Measurements from ENCODE around the gene TBX6. TPM values are rescaled to one million over a fixed set of nuclear protein-coding genes. Genes with fewer than 3 reads are reported as not detected.
"Not testable (repeated sequence)": the region's sequence is repeated elsewhere in the genome, so short reads cannot be mapped to it uniquely, and the experiment has no call there.

Gene TBX6
- total RNA-seq, 1 donor: 0.09 TPM

GRCh38 chr16:30041841-30042240, 49.9 kb downstream of the TBX6 start:
- DNase-seq (ENCODE audit: low read depth): peak; percentile 72
- no peak overlapping the region for H3K4me3 ChIP-seq (ENCODE audit: low read depth, low read length)
- TF ChIP-seq CTCF (IDR thresholded peaks at IDR 0.05; ENCODE audit: insufficient read depth, low read length): peak; percentile 31

- DNase-seq (ENCODE audit: low read depth); H3K4me3 ChIP-seq (ENCODE audit: low read depth, low read length): not testable (repeated sequence)
These were observed 51.0 kb downstream of the TBX6 start for GRCh38 chr16:30040690-30041089.

DNA sequence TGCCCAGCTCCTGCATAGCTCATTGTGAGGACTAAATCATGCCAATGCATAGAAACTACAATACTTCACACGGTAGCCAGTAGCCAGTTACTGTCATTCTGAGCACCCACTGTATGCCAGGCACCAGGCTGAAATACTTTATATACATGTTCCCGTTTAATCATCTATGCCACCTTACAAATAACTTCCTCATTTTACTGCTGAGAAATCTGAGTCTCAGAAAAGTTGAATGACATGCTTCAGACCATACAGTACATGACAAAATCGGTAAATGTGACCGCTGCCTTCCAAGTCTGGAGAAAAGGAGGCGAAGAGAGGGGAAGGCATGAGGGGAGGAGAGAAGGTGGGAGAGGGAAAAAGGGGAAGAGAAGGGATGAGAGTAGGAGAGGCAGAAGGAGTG, 51.5 kb downstream of the TBX6 start:
- TF ChIP-seq CTCF (IDR thresholded peaks at IDR 0.05; ENCODE audit: insufficient read depth, low read length): no peak
- DNase-seq (ENCODE audit: low read depth): no peak

More for the DNA sequence above, 51.5 kb downstream of the TBX6 start:
- no peak overlapping the region for H3K4me3 ChIP-seq (ENCODE audit: low read depth, low read length)

Other genes starting within 250 kb of the TBX6 start
- 66.2 and 79.2 TPM in 2 replicates for gene CDIPT, start 228.7 kb downstream of the TBX6 start, total RNA-seq (ENCODE audit: low replicate concordance)
- 1.4 and 12.3 TPM in 2 replicates for gene SEZ6L2, start 192.4 kb downstream of the TBX6 start, total RNA-seq (ENCODE audit: low replicate concordance)
- 0.98 and 1.5 TPM in 2 replicates for gene ASPHD1, start 191.4 kb downstream of the TBX6 start, total RNA-seq (ENCODE audit: low replicate concordance)
- gene KCTD13, start 165.7 kb downstream of the TBX6 start, total RNA-seq (ENCODE audit: low replicate concordance): 12.5 and 41.9 TPM in 2 replicates
- 57.3 and 68.0 TPM in 2 replicates for gene TMEM219, start 129.8 kb downstream of the TBX6 start, total RNA-seq (ENCODE audit: low replicate concordance)
- 44.6 and 57.2 TPM in 2 replicates for gene TAOK2, start 118.1 kb downstream of the TBX6 start, total RNA-seq (ENCODE audit: low replicate concordance)
- gene HIRIP3, start 96.3 kb downstream of the TBX6 start, total RNA-seq (ENCODE audit: low replicate concordance): 13.6 and 14.4 TPM in 2 replicates
- 6.5 and 36.5 TPM in 2 replicates for gene INO80E, start 95.7 kb downstream of the TBX6 start, total RNA-seq (ENCODE audit: low replicate concordance)
- gene DOC2A, start 80.9 kb downstream of the TBX6 start, total RNA-seq (ENCODE audit: low replicate concordance): not detected in 2 replicates
- gene C16orf92, start 68.7 kb downstream of the TBX6 start, total RNA-seq (ENCODE audit: low replicate concordance): not detected in 2 replicates
- gene TLCD3B, start 60.7 kb downstream of the TBX6 start, total RNA-seq (ENCODE audit: low replicate concordance): 0.18 TPM in 1 of 2 replicates, not detected in the other
- gene ALDOA, start 26.2 kb downstream of the TBX6 start, total RNA-seq (ENCODE audit: low replicate concordance): 522 and 792 TPM in 2 replicates
- 70.8 and 154 TPM in 2 replicates for gene PPP4C, start 15.9 kb downstream of the TBX6 start, total RNA-seq (ENCODE audit: low replicate concordance)
- 15.8 and 19.8 TPM in 2 replicates for gene YPEL3, start 4.3 kb upstream of the TBX6 start, total RNA-seq (ENCODE audit: low replicate concordance)
- gene GDPD3, start 21.6 kb upstream of the TBX6 start, total RNA-seq (ENCODE audit: low replicate concordance): 1.5 TPM in 2 replicates
- gene MAPK3, start 31.3 kb upstream of the TBX6 start, total RNA-seq (ENCODE audit: low replicate concordance): 23.4 and 90.5 TPM in 2 replicates
- gene CORO1A, start 91.7 kb upstream of the TBX6 start, total RNA-seq (ENCODE audit: low replicate concordance): 1.9 and 2.8 TPM in 2 replicates
- gene BOLA2B, start 101.7 kb upstream of the TBX6 start, total RNA-seq (ENCODE audit: low replicate concordance): 68.6 and 137 TPM in 2 replicates
- 12.0 and 52.4 TPM in 2 replicates for gene SLX1A, start 102.0 kb upstream of the TBX6 start, total RNA-seq (ENCODE audit: low replicate concordance)
- gene SULT1A3, start 107.3 kb upstream of the TBX6 start, total RNA-seq (ENCODE audit: low replicate concordance): 6.0 and 7.0 TPM in 2 replicates
- gene NPIPB13, start 156.6 kb upstream of the TBX6 start, total RNA-seq (ENCODE audit: low replicate concordance): 0.36 and 1.1 TPM in 2 replicates

All from fibroblast of the aortic adventitia (primary cell).